Activated CD4-positive, alpha-beta T cell treated with anti-CD3 and anti-CD28 coated beads for 4 hours (primary cell): ENCODE results near the gene XPR1.

ENCODE experiments used
- DNase-seq, 2 donors: peaks; one replicate each; pipeline ENCODE4 v3.0.0-alpha.2; 2020

XPR1 gene

DNA sequence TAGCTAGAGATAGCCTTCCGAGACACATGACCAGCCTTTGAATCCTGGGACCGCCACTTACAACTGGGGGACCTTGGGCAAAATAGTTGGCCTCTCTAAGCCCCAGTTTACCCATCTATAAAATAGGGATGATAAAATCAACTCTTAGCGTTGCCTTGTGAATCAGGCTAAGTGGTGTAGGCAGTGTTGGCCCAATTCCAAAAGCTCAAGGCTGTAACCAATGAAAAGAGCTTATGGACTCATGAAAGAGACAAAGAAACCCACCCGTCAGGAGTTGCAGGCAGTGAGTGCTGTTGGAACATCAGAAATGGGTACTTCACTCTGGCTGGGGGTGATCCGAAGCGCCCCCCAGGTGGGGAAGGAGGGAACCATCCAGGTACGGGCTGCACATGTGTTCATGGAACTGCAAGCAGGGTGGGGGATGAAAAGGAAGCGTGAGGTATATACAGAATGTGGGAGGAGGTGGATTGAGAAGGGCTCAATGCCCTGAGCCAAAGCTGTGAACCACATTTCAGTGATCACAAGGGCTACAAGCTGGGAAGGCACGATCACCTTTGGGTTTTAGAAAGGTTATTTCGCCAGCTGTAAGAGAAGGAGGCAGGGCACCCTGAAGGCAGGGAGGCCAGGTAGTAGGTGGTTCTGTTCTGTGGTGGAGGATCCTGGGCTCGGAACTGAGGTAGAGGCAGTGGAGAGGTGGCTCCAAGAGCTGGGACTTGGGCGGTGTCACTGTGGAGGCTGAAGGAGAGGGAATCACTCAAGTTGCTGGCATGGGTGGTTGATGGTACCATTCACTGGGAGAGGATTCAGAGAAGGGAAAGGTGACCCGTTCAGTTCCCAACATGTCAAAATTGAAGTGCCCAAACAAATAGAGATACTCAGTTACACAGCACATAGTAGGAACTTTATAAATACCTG, 269.5 kb downstream of the XPR1 start:
- no peak for DNase-seq

DNA sequence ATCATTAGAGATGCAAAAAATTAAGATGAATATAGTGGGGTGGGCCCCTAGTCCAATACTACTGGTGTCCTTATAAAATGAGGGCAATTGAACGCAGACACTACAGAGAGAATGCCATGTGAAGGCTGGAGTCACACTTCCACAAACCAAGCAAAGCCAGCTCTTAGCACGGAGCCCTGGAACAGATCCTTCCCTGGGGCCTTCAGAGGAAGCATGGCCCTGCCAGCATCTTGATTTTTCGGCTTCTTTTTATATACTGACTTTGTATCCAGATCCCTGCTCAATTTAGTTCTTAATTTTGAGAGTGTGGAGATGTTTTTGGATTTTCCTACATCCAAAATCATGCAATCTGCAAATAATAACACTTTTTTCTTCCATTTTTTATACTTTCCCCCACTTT, 270.7 kb downstream of the XPR1 start:
- no peak for DNase-seq

DNA sequence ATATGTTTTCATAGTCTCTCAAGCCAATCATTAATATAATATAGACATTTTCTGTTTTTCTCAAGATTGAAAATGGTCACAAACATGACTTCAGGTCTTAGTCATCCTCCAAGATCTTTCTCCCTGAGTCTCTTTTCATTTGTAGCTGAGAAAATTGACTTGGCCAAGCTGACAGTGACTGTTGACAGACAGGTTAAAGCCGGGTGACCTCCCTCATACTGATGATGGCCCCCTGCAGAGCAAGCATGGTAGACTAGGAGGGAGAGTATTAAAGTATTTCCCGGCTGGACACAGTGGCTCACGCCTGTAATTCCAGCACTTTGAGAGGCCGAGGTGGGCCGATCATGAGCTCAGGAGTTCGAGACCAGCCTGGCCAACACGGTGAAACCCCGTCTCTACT, 274.1 kb downstream of the XPR1 start:
- DNase-seq = no peak

GRCh38 chr1:180906511-180906910, 274.7 kb downstream of the XPR1 start:
- no peak for DNase-seq

DNA sequence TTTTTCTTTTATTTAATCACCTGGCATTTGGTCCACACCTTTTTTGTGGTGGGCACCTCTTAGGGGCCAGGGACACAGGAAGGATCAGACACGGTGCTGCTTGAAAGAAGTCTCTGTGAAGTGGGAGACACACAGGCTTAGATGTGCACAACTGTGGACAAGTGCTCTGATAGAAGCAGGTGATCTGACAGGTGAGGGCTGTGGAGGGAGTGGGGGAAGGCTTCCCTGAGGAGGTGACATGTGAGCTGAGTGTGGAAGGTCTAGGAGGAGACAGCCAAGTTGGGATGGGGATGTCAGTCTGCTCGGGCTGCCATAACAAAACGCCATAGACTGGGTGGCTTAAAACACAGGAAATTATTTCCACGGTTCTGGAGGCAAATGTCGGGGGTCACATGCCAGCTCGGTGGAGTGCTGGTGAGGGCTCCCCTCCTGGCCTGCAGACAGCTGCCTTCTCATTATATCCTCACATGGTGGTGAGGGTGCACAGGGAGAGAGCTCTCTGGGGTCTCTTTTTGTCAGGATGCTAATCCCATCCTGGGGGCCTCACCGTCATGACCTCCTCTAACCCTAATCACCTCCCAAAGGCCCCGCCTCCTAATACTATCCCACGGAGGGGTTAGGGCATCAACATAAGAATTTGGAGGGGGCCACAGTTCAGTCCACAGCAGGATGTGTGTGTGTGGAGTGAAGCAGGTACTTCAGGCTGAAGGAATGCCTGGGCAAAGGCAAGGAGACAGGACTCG, 275.7 kb downstream of the XPR1 start:
- no peak for DNase-seq

GRCh38 chr1:180908074-180908765, 276.4 kb downstream of the XPR1 start:
- DNase-seq = no peak

DNA sequence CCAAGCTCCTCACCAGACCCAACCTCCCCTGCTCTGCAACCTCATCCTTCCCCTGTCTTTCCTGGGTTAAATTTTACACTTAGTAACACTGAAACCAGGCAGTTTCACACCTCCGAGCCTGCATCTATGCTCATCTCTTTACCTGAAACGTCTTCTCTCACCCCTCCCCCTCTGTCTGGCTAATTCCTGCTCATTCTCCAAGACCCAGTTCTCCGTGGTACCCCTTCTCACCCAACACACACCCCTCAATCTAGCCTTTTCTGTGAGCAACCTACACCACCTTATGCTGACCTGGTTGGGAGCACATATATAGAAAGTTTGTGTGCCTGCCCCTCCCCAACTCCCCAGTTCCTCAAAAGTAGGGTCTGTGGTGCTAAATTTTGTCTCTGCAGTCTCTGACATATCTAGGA, 277.2 kb downstream of the XPR1 start:
- DNase-seq = no peak

GRCh38 chr1:180909462-180909976, 277.7 kb downstream of the XPR1 start:
- DNase-seq = no peak

DNA sequence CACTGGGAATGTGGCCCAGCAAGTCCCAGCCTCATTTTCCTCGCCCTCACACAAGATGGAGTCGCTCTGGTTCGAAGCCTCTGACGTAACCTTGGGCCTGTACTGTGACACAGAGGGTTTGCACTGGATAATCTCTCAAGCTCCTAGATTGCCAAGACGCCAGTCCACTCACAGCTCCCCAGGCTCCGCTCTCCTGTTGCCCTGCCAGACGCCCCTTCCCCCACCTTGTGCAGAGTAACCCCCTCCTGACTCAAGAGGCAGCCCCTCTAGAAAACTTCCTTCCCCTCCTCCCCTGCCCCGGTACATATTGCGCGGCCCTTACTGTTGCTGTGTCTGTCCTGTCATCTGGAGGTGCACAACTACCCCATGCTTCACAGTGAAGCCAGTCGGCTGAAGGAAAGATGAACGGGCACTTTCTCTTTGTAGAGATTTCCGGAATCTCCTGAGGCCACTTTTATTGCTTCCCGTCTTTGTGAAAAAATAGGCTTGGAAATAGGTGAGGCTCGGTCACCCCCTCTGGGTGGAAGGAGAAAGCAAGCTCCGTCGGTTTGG, 279.9 kb downstream of the XPR1 start:
- no peak for DNase-seq

- DNase-seq = no peak
These were observed 280.5 kb downstream of the XPR1 start for GRCh38 chr1:180912211-180912800.

GRCh38 chr1:180912801-180913565, 281.2 kb downstream of the XPR1 start, which contains the start of gene KIAA1614:
TSS of gene KIAA1614 (plus strand) at chr1:180912897. CDS start at chr1:180913244, 347 bp downstream.
- no peak for DNase-seq

DNA sequence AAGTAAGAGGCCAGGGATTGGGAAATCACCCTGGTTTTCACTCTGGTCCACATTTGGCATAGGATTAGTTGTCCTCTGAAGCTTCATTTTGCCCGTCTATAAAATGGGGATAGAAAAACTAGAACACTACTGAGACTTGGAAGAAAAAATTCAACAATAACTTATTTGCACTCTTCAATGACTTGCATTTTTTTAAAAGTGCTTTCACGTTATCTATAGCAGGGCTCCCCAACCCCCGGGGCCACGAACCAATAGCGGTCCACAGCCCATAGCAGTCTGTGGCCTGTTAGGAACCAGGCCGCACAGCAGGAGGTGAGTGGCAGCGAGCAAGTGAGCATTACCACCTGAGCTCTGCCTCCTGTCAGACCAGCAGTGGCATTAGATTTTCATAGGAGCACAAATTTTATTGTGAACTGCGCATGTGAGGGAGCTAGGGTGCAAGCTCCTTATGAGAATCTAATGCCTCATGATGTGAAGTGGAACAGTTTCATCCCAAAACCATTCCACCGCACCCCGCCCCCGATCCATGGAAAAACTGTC, 283.7 kb downstream of the XPR1 start:
- no peak for DNase-seq

DNA sequence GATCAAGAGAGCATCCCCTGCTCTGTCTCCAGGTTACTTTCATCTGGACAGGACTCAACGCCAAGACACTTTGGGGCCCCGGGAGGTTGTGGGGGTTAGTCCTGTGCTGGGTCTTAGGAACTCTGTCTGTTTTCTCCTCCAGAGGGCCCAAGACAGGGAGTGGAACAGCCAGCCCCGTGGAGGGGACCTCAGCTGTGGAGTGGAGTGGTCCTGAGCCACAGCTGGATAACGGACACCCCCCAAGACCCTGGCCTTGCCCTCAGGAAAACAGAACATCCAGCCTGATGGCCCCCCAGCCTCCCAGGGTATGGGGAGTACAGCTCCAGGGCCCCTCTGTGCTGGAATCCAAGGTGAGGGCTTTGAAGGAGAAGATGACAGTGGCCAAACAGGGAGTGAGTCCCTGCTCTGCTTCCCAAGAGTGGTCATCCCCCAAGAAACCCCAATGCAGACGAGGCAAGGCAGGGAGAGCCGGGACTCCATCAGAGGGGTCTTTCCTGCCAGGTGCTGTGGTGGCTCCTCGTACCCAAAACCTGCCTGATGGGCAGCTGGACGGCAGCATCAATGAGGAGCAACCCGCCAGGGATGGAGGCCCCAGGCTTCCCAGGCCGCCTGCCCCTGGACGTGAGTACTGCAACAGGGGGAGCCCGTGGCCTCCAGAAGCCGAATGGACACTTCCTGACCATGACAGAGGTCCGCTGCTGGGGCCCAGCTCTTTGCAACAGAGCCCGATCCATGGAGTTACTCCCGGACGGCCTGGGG, 284.4 kb downstream of the XPR1 start:
- DNase-seq = no peak

GRCh38 chr1:180916771-180917170, 284.9 kb downstream of the XPR1 start:
- DNase-seq = no peak

GRCh38 chr1:180917306-180918065, 285.7 kb downstream of the XPR1 start:
- no peak for DNase-seq

- DNase-seq = no peak
These were observed 286.7 kb downstream of the XPR1 start for GRCh38 chr1:180918519-180918918.

- DNase-seq = no peak
These were observed 287.4 kb downstream of the XPR1 start for GRCh38 chr1:180919183-180919700.

- DNase-seq = no peak
These were observed 288.4 kb downstream of the XPR1 start for GRCh38 chr1:180920193-180920592.

GRCh38 chr1:180920702-180921101, 288.9 kb downstream of the XPR1 start:
- no peak for DNase-seq
